ENCODE measurements around the gene NR2F6. TPM values are rescaled to one million over a fixed set of nuclear protein-coding genes. Genes with fewer than 3 reads are reported as not detected.
"Not testable (repeated sequence)": the region's sequence is repeated elsewhere in the genome, so short reads cannot be mapped to it uniquely, and the experiment has no call there.

NR2F6 gene
- total RNA-seq, 1 experiment from 2014 or later: 32.8 TPM

- Mint-ChIP-seq H3K4me3 (ENCODE audit: unreplicated experiment) (peak within 1 kb of the TSS; percentile 61), H3K27me3 (ENCODE audit: insufficient read depth, unreplicated experiment) (no peaks in the 10 kb centered on the region), H3K9me3 (ENCODE audit: unreplicated experiment) (no peaks in the 10 kb centered on the region), H3K27ac (ENCODE audit: low read depth, unreplicated experiment) (no peak within 1 kb of the TSS), H3K36me3 (ENCODE audit: insufficient read depth, unreplicated experiment) (peaks cover 9% of the 10 kb centered on the region), H3K4me1 (ENCODE audit: insufficient read depth, unreplicated experiment) (no peaks in the 10 kb centered on the region)
- ChIA-PET POLR2A (interaction anchor here (3.3 kb wide), 1 partner anchor 14 kb away, joined by 13 read pairs; the partner anchor contains the start of gene BABAM1), CTCF (interaction anchor here (0.6 to 5.6 kb wide), 15 partner anchors 8 to 312 kb away, joined by 3 to 44 read pairs (median 4); partner anchors contain the start of gene BABAM1)
- BruUV-seq (replicated peaks): no TSS peak
- no peak for TF ChIP-seq CTCF (IDR thresholded peaks at IDR 0.05; ENCODE audit: unreplicated experiment)
- intact Hi-C loops (cut with micrococcal nuclease): loop anchor here (1.0 to 5.0 kb wide), 3 partner anchors 76 to 504 kb away; no protein-coding TSS in a partner anchor
- DNase-seq (ENCODE audit: unreplicated experiment): no peak
These were observed 35.9 kb upstream of the NR2F6 start, which contains the start of gene ANKLE1 for GRCh38 chr19:17281391-17282304. ANKLE1 (plus strand) TSS chr19:17281901; CDS start chr19:17281921, 20 bp downstream.

GRCh38 chr19:17279436-17279835, 33.7 kb upstream of the NR2F6 start:
- intact Hi-C loops (cut with micrococcal nuclease): no loop called here
- H3K27me3 Mint-ChIP-seq (ENCODE audit: insufficient read depth, unreplicated experiment): no peaks in the 10 kb centered on the region
- POLR2A ChIA-PET: interaction anchor here (0.8 to 3.3 kb wide), 3 partner anchors 12 to 210 kb away, joined by 3 to 13 read pairs (median 4); partner anchors contain the start of gene BABAM1
- TF ChIP-seq CTCF (IDR thresholded peaks at IDR 0.05; ENCODE audit: unreplicated experiment): no peak
- no peak overlapping the region for H3K4me3 Mint-ChIP-seq (ENCODE audit: unreplicated experiment)
- H3K9me3 Mint-ChIP-seq (ENCODE audit: unreplicated experiment): no peaks in the 10 kb centered on the region
- peaks cover 30% of the 10 kb centered on the region for H3K36me3 Mint-ChIP-seq (ENCODE audit: insufficient read depth, unreplicated experiment)
- H3K27ac Mint-ChIP-seq (ENCODE audit: low read depth, unreplicated experiment): no peak overlapping the region
- BruUV-seq (replicated peaks): no TSS peak
- no peaks in the 10 kb centered on the region for H3K4me1 Mint-ChIP-seq (ENCODE audit: insufficient read depth, unreplicated experiment)
- CTCF ChIA-PET: interaction anchor here (0.6 to 1.0 kb wide), 2 partner anchors 18 to 23 kb away, joined by 3 to 6 read pairs; no protein-coding TSS in a partner anchor
- DNase-seq (ENCODE audit: unreplicated experiment): no peak

- H3K27me3 Mint-ChIP-seq (ENCODE audit: insufficient read depth, unreplicated experiment): no peaks in the 10 kb centered on the region
- H3K4me1 Mint-ChIP-seq (ENCODE audit: insufficient read depth, unreplicated experiment): no peaks in the 10 kb centered on the region
- ChIA-PET CTCF (interaction anchor here (0.5 to 0.6 kb wide), 3 partner anchors 32 to 296 kb away, joined by 3 to 4 read pairs (median 3); no protein-coding TSS in a partner anchor), POLR2A (no interaction called here)
- BruUV-seq (replicated peaks): no TSS peak
- TF ChIP-seq CTCF (IDR thresholded peaks at IDR 0.05; ENCODE audit: unreplicated experiment): no peak
- intact Hi-C loops (cut with micrococcal nuclease): no loop called here
- no peak overlapping the region for H3K4me3 Mint-ChIP-seq (ENCODE audit: unreplicated experiment)
- DNase-seq (ENCODE audit: unreplicated experiment): no peak
- no peaks in the 10 kb centered on the region for H3K9me3 Mint-ChIP-seq (ENCODE audit: unreplicated experiment)
- H3K27ac Mint-ChIP-seq (ENCODE audit: low read depth, unreplicated experiment): no peak overlapping the region
- H3K36me3 Mint-ChIP-seq (ENCODE audit: insufficient read depth, unreplicated experiment): peaks cover 62% of the 10 kb centered on the region
These were observed 29.9 kb upstream of the NR2F6 start for GRCh38 chr19:17275441-17276175.

- H3K9me3 Mint-ChIP-seq (ENCODE audit: unreplicated experiment); H3K27ac Mint-ChIP-seq (ENCODE audit: low read depth, unreplicated experiment); POLR2A ChIA-PET; DNase-seq (ENCODE audit: unreplicated experiment); H3K27me3 Mint-ChIP-seq (ENCODE audit: insufficient read depth, unreplicated experiment); BruUV-seq (replicated peaks); H3K4me3 Mint-ChIP-seq (ENCODE audit: unreplicated experiment); intact Hi-C loops (cut with micrococcal nuclease); H3K4me1 Mint-ChIP-seq (ENCODE audit: insufficient read depth, unreplicated experiment): not testable (repeated sequence)
- H3K36me3 Mint-ChIP-seq (ENCODE audit: insufficient read depth, unreplicated experiment): peaks cover 69% of the 10 kb centered on the region
- CTCF ChIA-PET: interaction anchor here (0.6 kb wide), 1 partner anchor 296 kb away, joined by 3 read pairs; no protein-coding TSS in a partner anchor
These were observed 29.2 kb upstream of the NR2F6 start for GRCh38 chr19:17274892-17275291.

Data from MCF 10A (cell line).